GM12864 (cell line): ENCODE results near the gene MBD6.
"Not testable (repeated sequence)": the region's sequence is repeated elsewhere in the genome, so short reads cannot be mapped to it uniquely, and the experiment has no call there.

ENCODE experiments used
- DNase-seq: peaks from one replicate; pipeline ENCODE4 v3.0.0-alpha.2; 2011; ENCODE audit warnings: low read depth
- H3K4me3 ChIP-seq: 2 replicates; pipeline ENCODE4 v1.5.1; 2011; ENCODE audit warnings: mild to moderate bottlenecking, low read depth, low read length, control low read depth
- CTCF ChIP-seq: IDR thresholded peaks from 2 replicates; pipeline ENCODE4 v1.5.1; 2011; ENCODE audit warnings: low read depth, mild to moderate bottlenecking, moderate library complexity, low read length, control low read depth, inconsistent platforms; ENCODE audit errors: missing control alignments

MBD6 gene

GRCh38 chr12:57515934-57516541 lies 6.6 kb upstream of the MBD6 start:
- no peak for TF ChIP-seq CTCF
- H3K4me3 ChIP-seq, result no peak overlapping the region
- no peak for DNase-seq

GRCh38 chr12:57516617-57517153 lies 5.9 kb upstream of the MBD6 start:
- TF ChIP-seq CTCF, result no peak
- DNase-seq, result no peak
- no peak overlapping the region for H3K4me3 ChIP-seq

- H3K4me3 ChIP-seq, result no peak overlapping the region
- TF ChIP-seq CTCF, result no peak
- DNase-seq, result no peak
Observed at GRCh38 chr12:57517187-57517586, 5.4 kb upstream of the MBD6 start.

GRCh38 chr12:57517718-57518117 lies 4.9 kb upstream of the MBD6 start:
- not testable (repeated sequence) for H3K4me3 ChIP-seq, DNase-seq

GRCh38 chr12:57518176-57518919 lies 4.3 kb upstream of the MBD6 start:
- no peak for DNase-seq

GRCh38 chr12:57518920-57519795 lies 3.5 kb upstream of the MBD6 start:
- no peak for DNase-seq
- no peak for TF ChIP-seq CTCF
- H3K4me3 ChIP-seq, result peak overlapping the region; percentile 92

More at GRCh38 chr12:57518176-57518919, 4.3 kb upstream of the MBD6 start:
- TF ChIP-seq CTCF, result no peak
- H3K4me3 ChIP-seq, result peak overlapping the region; percentile 92; the same call in 1 of the 2 replicates

GRCh38 chr12:57519796-57520052 lies 2.9 kb upstream of the MBD6 start:
- peak overlapping the region; percentile 92 for H3K4me3 ChIP-seq
- no peak for DNase-seq
- TF ChIP-seq CTCF, result no peak
